CD14-positive monocyte (primary cell): Measurements from ENCODE around the gene WSB2. TPM values are rescaled to one million over a fixed set of nuclear protein-coding genes. Genes with fewer than 3 reads are reported as not detected.

Source experiments
- DNase-seq, 3 donors: peaks; one replicate each; pipeline ENCODE4 v3.0.0-alpha.2; 2011 to 2022
- H2AFZ ChIP-seq: 2 replicates; pipeline ENCODE4 v1.6.0; 2012; ENCODE audit warnings: mild to moderate bottlenecking, low read depth, low read length, inconsistent platforms; ENCODE audit not compliant: insufficient read depth, poor library complexity, severe bottlenecking
- H3K27ac ChIP-seq, 2 donors: 1 replicate in 1 of 2; 2 replicates in 1 of 2; pipeline ENCODE4 v1.5.1; 2012 to 2013; ENCODE audit warnings: low read length in 2 of 2, control low read depth in 1 of 2, inconsistent platforms in 1 of 2, low read depth in 1 of 2, mild to moderate bottlenecking in 1 of 2
- H3K27me3 ChIP-seq, 2 donors: one replicate each; pipeline versions ENCODE4 v1.6.0 to v1.6.1; 2011 to 2013; ENCODE audit warnings: low read length in 2 of 2; ENCODE audit not compliant: control insufficient read depth in 2 of 2, insufficient read depth in 2 of 2
- H3K36me3 ChIP-seq, 2 donors: replicated peaks in 1 of 2; 1 replicate in 1 of 2; 2 replicates in 1 of 2; pipeline versions ENCODE4 v1.5.1 to v1.6.1; 2012 to 2013; ENCODE audit warnings: low read length in 2 of 2, control low read depth in 1 of 2, inconsistent platforms in 1 of 2, mild to moderate bottlenecking in 1 of 2; ENCODE audit not compliant: insufficient read depth in 2 of 2, control insufficient read depth in 1 of 2
- H3K4me1 ChIP-seq, 2 donors: 1 replicate in 1 of 2; 2 replicates in 1 of 2; pipeline versions ENCODE4 v1.5.1 to v1.6.1; 2012 to 2013; ENCODE audit warnings: low read length in 2 of 2, control low read depth in 1 of 2, inconsistent platforms in 1 of 2, mild to moderate bottlenecking in 1 of 2, moderate library complexity in 1 of 2; ENCODE audit not compliant: insufficient read depth in 2 of 2, control insufficient read depth in 1 of 2
- H3K4me2 ChIP-seq: replicated peaks from 2 replicates; pipeline ENCODE3; 2012; ENCODE audit warnings: low read length, moderate library complexity, mild to moderate bottlenecking; ENCODE audit not compliant: poor library complexity, severe bottlenecking; ENCODE audit errors: extremely low read depth
- H3K4me3 ChIP-seq, 3 experiments: fragments of 200-600 bp in 1 of 3; sonication (generic) in 1 of 3; replicated peaks in 1 of 3; 1 replicate in 2 of 3; 2 replicates in 1 of 3; pipeline ENCODE4 v1.5.1; 2011 to 2013; ENCODE audit warnings: low read length in 3 of 3, mild to moderate bottlenecking in 3 of 3, control low read depth in 2 of 3, low read depth in 2 of 3, inconsistent platforms in 1 of 3, moderate library complexity in 1 of 3
- H3K79me2 ChIP-seq: 2 replicates; pipeline ENCODE4 v1.6.0; 2012; ENCODE audit warnings: mild to moderate bottlenecking, control low read depth, inconsistent platforms, low read length, moderate library complexity; ENCODE audit not compliant: insufficient read depth
- H3K9ac ChIP-seq: 2 replicates; pipeline ENCODE4 v1.6.0; 2017; ENCODE audit warnings: low read length, mild to moderate bottlenecking; ENCODE audit not compliant: insufficient read depth, poor library complexity, severe bottlenecking
- H3K9me3 ChIP-seq, 2 donors: replicated peaks in 1 of 2; 1 replicate in 1 of 2; 2 replicates in 1 of 2; pipeline versions ENCODE4 v1.5.1 to v1.6.1; 2012 to 2013; ENCODE audit warnings: low read length in 2 of 2, control low read depth in 1 of 2; ENCODE audit not compliant: control insufficient read depth in 1 of 2, insufficient read depth in 1 of 2
- H4K20me1 ChIP-seq: 2 replicates; pipeline ENCODE4 v1.6.0; 2012; ENCODE audit warnings: mild to moderate bottlenecking, low read length, control low read depth, moderate library complexity; ENCODE audit not compliant: insufficient read depth
- H3K27ac Mint-ChIP-seq, 7 donors: one replicate each; pipeline ENCODE4 v1.8.0; 2020; ENCODE audit warnings: mild to moderate bottlenecking in 7 of 7, mixed read lengths in 7 of 7, moderate library complexity in 6 of 7, inconsistent platforms in 2 of 7
- H3K27me3 Mint-ChIP-seq, 3 donors: one replicate each; pipeline ENCODE4 v1.8.0; 2021 to 2022; ENCODE audit warnings: low read depth in 3 of 3, mild to moderate bottlenecking in 3 of 3, mixed read lengths in 3 of 3, moderate library complexity in 3 of 3, inconsistent platforms in 1 of 3
- H3K36me3 Mint-ChIP-seq, 2 donors: one replicate each; pipeline ENCODE4 v1.8.0; 2020; ENCODE audit warnings: mixed read lengths in 2 of 2, inconsistent platforms in 1 of 2, mild to moderate bottlenecking in 1 of 2
- H3K4me1 Mint-ChIP-seq: one replicate; pipeline ENCODE4 v1.8.0; 2020; ENCODE audit warnings: mild to moderate bottlenecking, mixed read lengths
- H3K4me3 Mint-ChIP-seq, 2 donors: one replicate each; pipeline ENCODE4 v1.8.0; 2020; ENCODE audit warnings: mild to moderate bottlenecking in 2 of 2, mixed read lengths in 2 of 2, moderate library complexity in 1 of 2
- H3K9me3 Mint-ChIP-seq, 7 donors: one replicate each; pipeline ENCODE4 v1.8.0; 2020 to 2022; ENCODE audit warnings: mixed read lengths in 7 of 7, mild to moderate bottlenecking in 6 of 7, moderate library complexity in 6 of 7, inconsistent platforms in 2 of 7
- WGBS: methylation state at CpG from one replicate; pipeline ENCODE4 v1.1.5; 2013; ENCODE audit warnings: missing lambda C conversion rate; ENCODE audit not compliant: insufficient coverage; 5-methylcytosine and 5-hydroxymethylcytosine counted together
- intact Hi-C, 2 donors: fragments of 100-400 bp; cut with micrococcal nuclease; formaldehyde crosslinking; loops; one replicate each; pipeline versions ENCODE4 v1.15.0 to v1.15.1; 2023
- polyA plus RNA-seq, 3 donors: library from polyadenylated mRNA; depleted of rRNA in 1 of 3; unstranded in 2 of 3; stranded (reverse) in 1 of 3; fragments of 300-500 nt in 2 of 3; fragments of >200 nt in 1 of 3; fragmentation: Illumina TruSeq in 2 of 3; gene quantifications; 1 replicate in 2 of 3; 2 replicates in 1 of 3; pipeline ENCODE4 v1.2.3, GENCODE V29; 2012 to 2021
- TF ChIP-seq, protein P1 (sequence below): fragments of 200-600 bp; IDR thresholded peaks from one replicate; pipeline ENCODE4 v1.8.0; 2022; ENCODE audit warnings: antibody characterized with exemption, mild to moderate bottlenecking

WSB2 gene
- polyA plus RNA-seq, 3 donors = 25.4 to 36.3 (median 25.8) TPM

GRCh38 chr12:118107694-118108093 is 46.7 kb upstream of the WSB2 start:
- Mint-ChIP-seq H3K4me1 (peaks cover 9% of the 10 kb centered on the region), H3K9me3 (no peaks in the 10 kb centered on the region), H3K36me3 (no peaks in the 10 kb centered on the region), H3K27ac (no peak overlapping the region), H3K27me3 (peaks cover 10 to 13% (median 11%) of the 10 kb centered on the region in 3 donors), H3K4me3 (no peak overlapping the region)
- TF ChIP-seq, protein P1, sequence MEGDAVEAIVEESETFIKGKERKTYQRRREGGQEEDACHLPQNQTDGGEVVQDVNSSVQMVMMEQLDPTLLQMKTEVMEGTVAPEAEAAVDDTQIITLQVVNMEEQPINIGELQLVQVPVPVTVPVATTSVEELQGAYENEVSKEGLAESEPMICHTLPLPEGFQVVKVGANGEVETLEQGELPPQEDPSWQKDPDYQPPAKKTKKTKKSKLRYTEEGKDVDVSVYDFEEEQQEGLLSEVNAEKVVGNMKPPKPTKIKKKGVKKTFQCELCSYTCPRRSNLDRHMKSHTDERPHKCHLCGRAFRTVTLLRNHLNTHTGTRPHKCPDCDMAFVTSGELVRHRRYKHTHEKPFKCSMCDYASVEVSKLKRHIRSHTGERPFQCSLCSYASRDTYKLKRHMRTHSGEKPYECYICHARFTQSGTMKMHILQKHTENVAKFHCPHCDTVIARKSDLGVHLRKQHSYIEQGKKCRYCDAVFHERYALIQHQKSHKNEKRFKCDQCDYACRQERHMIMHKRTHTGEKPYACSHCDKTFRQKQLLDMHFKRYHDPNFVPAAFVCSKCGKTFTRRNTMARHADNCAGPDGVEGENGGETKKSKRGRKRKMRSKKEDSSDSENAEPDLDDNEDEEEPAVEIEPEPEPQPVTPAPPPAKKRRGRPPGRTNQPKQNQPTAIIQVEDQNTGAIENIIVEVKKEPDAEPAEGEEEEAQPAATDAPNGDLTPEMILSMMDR = no peak
- H3K27ac ChIP-seq = no peak overlapping the region
- no peaks in the 10 kb centered on the region for H3K36me3 ChIP-seq
- H3K79me2 ChIP-seq = no peaks in the 10 kb centered on the region
- no peaks in the 10 kb centered on the region for H3K9me3 ChIP-seq
- intact Hi-C loops = no loop called here
- H3K4me2 ChIP-seq = no peak overlapping the region
- H2AFZ ChIP-seq = no peak overlapping the region
- H3K27me3 ChIP-seq = peaks cover 0 to 4% of the 10 kb centered on the region in 2 donors
- 87% methylated on average over 7 of the region's 8 CpGs for WGBS
- DNase-seq = no peak
- H3K9ac ChIP-seq = no peak overlapping the region
- H4K20me1 ChIP-seq = no peaks in the 10 kb centered on the region
- H3K4me3 ChIP-seq = no peak overlapping the region
- peaks cover 11 to 13% of the 10 kb centered on the region in 2 donors for H3K4me1 ChIP-seq

DNA sequence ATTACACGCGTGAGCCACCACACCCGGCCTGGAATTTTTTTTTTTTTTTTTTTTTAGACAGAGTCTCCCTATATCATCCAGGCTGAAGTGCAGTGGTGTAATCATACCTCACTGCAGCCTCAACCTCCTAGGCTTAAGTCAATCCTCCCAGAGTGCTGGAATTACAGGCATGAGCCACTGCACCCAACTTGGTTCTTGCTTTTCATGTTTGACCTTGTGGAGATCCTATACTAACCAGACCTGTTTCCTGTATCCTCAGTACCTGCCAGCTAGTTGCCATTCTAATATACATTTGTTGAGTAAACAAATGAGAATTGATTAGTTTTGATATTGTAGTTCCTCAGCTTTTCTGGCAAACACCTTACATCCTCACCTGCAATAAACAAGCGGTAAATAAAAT is 46.0 kb upstream of the WSB2 start:
- no peaks in the 10 kb centered on the region for H3K79me2 ChIP-seq
- peaks cover 11 to 14% of the 10 kb centered on the region in 2 donors for H3K4me1 ChIP-seq
- H3K4me3 Mint-ChIP-seq = no peak overlapping the region
- H3K4me2 ChIP-seq = no peak overlapping the region
- 100% methylated on average over 3 of the region's 4 CpGs for WGBS
- no peaks in the 10 kb centered on the region for H3K36me3 ChIP-seq
- no peaks in the 10 kb centered on the region for H3K36me3 Mint-ChIP-seq
- no peak overlapping the region for H3K9ac ChIP-seq
- no peaks in the 10 kb centered on the region for H3K9me3 ChIP-seq
- H3K9me3 Mint-ChIP-seq = no peaks in the 10 kb centered on the region
- H3K4me3 ChIP-seq = no peak overlapping the region
- peaks cover 11 to 13% (median 11%) of the 10 kb centered on the region in 3 donors for H3K27me3 Mint-ChIP-seq
- no peak overlapping the region for H3K27ac Mint-ChIP-seq
- peaks cover 0 to 4% of the 10 kb centered on the region in 2 donors for H3K27me3 ChIP-seq
- H3K4me1 Mint-ChIP-seq = peaks cover 12% of the 10 kb centered on the region
- intact Hi-C loops = no loop called here
- TF ChIP-seq, protein P1 = no peak
- H2AFZ ChIP-seq = no peak overlapping the region
- DNase-seq = no peak
- H3K27ac ChIP-seq = no peak overlapping the region
- H4K20me1 ChIP-seq = no peaks in the 10 kb centered on the region
